Keratinocyte (primary cell): Measurements from ENCODE around the gene EBF3.

Source experiments
- CTCF ChIP-seq, 3 experiments: IDR thresholded peaks in 1 of 3; conservative IDR thresholded peaks in 1 of 3; optimal IDR thresholded peaks in 1 of 3; 2 replicates in 2 of 3; 3 replicates in 1 of 3; pipeline versions ENCODE3 to v1.5.1; 2011; ENCODE audit warnings: low read length in 3 of 3, mild to moderate bottlenecking in 3 of 3, moderate library complexity in 2 of 3, control low read depth in 1 of 3, inconsistent platforms in 1 of 3; ENCODE audit not compliant: insufficient read depth in 2 of 3; ENCODE audit errors: extremely low read depth in 1 of 3
- EZH2 ChIP-seq: IDR thresholded peaks from one replicate; pipeline ENCODE4 v1.6.1; 2012; ENCODE audit warnings: inconsistent platforms, mild to moderate bottlenecking, low read length, moderate library complexity

- TF ChIP-seq CTCF (optimal IDR thresholded peaks at IDR 0.05 in 1 of 3, IDR thresholded peaks at IDR 0.05 in 1 of 3, conservative IDR thresholded peaks at IDR 0.05 in 1 of 3; ENCODE audit: extremely low read depth in 1 of 3, insufficient read depth in 2 of 3, low read length in 3 of 3) (no peak), EZH2 (no peak)
Measured at GRCh38 chr10:129937351-129937751, 26.7 kb downstream of the EBF3 start.
